ENCODE results near the gene CCNB1.

CCNB1 gene

DNA sequence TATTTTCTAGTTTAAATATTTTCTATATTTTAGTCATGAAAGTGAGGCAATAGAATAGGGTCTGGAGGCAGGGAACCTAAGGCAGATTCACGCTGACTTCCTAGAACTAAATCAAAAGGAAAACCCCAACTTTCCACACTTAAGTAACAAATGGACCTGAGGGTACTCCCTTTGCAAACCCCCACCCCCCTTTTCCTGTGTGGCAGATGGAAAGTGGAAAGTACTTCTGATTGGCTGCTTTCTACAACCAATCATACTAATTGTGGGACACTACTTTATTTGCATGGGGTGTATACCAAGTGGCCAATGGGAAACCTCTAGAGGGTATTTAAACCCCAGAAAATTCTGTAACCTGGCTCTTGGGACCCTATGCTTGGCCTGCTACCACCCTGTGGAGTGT lies 17.7 kb downstream of the CCNB1 start:
- no peak overlapping the region for H3K4me3 ChIP-seq
- TF ChIP-seq, protein P1, sequence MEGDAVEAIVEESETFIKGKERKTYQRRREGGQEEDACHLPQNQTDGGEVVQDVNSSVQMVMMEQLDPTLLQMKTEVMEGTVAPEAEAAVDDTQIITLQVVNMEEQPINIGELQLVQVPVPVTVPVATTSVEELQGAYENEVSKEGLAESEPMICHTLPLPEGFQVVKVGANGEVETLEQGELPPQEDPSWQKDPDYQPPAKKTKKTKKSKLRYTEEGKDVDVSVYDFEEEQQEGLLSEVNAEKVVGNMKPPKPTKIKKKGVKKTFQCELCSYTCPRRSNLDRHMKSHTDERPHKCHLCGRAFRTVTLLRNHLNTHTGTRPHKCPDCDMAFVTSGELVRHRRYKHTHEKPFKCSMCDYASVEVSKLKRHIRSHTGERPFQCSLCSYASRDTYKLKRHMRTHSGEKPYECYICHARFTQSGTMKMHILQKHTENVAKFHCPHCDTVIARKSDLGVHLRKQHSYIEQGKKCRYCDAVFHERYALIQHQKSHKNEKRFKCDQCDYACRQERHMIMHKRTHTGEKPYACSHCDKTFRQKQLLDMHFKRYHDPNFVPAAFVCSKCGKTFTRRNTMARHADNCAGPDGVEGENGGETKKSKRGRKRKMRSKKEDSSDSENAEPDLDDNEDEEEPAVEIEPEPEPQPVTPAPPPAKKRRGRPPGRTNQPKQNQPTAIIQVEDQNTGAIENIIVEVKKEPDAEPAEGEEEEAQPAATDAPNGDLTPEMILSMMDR (IDR thresholded peaks at IDR 0.05) = no peak
- DNase-seq (ENCODE audit: low spot score) = no peak
- H3K27ac ChIP-seq = no peak overlapping the region

GRCh38 chr5:69187342-69187741 lies 20.4 kb downstream of the CCNB1 start:
- no peak overlapping the region for H3K27ac ChIP-seq
- TF ChIP-seq, protein P1 (IDR thresholded peaks at IDR 0.05) = no peak
- no peak overlapping the region for H3K4me3 ChIP-seq
- DNase-seq (ENCODE audit: low spot score) = no peak

- TF ChIP-seq, protein P1 (IDR thresholded peaks at IDR 0.05) = no peak
These were observed 21.8 kb downstream of the CCNB1 start for GRCh38 chr5:69188811-69189161.

DNA sequence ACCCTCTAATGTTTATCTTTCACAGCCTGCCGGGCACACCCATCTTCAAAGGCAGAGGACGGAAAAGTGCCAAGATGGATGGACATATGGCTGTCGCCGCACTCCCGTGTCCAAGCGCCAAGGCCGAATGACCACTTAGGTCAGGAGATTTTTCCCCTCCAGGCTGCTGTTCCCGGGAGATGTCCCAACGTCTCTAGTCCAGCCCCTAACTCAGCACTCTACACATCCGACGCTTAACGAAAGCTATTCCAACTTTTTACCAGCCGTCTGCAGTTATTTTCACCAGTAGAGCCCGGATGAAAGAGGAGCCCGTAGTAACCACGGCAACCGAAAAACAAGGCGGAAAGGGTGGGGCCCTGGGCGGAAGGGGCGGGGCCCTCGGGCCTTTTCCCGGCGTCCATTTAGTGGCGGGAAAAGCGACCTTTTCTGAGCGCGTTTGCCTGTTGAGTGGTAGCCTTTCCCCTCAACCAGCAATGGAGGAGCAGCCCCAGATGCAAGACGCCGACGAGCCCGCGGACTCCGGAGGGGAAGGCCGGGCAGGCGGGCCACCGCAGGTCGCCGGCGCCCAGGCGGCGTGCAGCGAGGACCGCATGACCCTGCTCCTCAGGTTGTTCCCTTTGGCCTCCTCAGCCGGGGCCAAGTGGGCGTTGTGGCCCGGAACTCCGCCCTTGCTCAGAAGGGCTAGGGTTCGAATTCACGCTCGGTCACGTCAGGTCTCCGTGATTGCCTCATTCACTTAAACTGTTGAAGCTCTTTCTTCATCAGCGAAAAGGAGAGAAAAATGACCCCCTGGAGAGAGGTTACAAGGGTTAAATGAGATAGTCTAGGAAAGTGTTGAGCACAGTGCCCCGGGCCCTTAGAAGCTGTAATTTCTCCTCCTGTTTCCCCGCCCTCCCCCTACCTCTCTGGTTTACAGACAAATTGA lies 22.5 kb downstream of the CCNB1 start, which contains the start of gene CENPH:
Gene CENPH (plus strand): TSS at position 422 of the 925 bp plus-strand sequence. CDS start 52 bp downstream, at position 474.
- Histone ChIP-seq H3K4me3 (peak within 1 kb of the TSS; percentile 71), H3K27ac (peak within 1 kb of the TSS; percentile 40 to 63)
- peak; percentile 93 for DNase-seq (ENCODE audit: low spot score)
- TF ChIP-seq, protein P1 (IDR thresholded peaks at IDR 0.05) = no peak

More at GRCh38 chr5:69188811-69189161, 21.8 kb downstream of the CCNB1 start:
- no peak for DNase-seq (ENCODE audit: low spot score)
- Histone ChIP-seq H3K27ac (peak overlapping the region; percentile 40 to 63), H3K4me3 (peak overlapping the region; percentile 71)

DNA sequence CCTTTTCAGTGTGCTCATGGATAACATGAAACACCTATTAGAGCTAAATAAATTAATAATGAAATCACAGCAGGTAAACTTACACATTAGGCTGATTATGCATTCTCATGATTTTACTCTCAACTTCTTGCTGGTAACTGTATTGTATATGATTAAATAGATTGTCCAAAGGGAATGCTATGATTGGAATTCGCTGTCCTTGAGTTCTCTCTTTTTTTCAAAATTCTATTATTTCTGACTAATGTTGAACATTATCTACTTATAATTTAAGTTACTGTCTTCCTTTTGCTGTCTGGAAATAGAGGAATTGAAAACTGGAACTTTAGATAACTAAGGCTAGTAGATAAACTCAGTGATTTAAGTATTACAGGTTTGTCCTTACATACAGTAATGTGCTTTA lies 35.5 kb downstream of the CCNB1 start:
- DNase-seq (ENCODE audit: low spot score) = no peak

GRCh38 chr5:69206528-69207190 lies 39.7 kb downstream of the CCNB1 start:
- H3K4me3 ChIP-seq = no peak overlapping the region
- TF ChIP-seq, protein P1 (IDR thresholded peaks at IDR 0.05) = no peak
- no peak overlapping the region for H3K27ac ChIP-seq
- no peak for DNase-seq (ENCODE audit: low spot score)

More for the DNA sequence above, 35.5 kb downstream of the CCNB1 start:
- no peak overlapping the region for H3K4me3 ChIP-seq
- H3K27ac ChIP-seq = no peak overlapping the region
- TF ChIP-seq, protein P1 (IDR thresholded peaks at IDR 0.05) = no peak

Data from coronary artery (tissue), 2 donors.